DOHH2 (cell line): ENCODE results near the gene CCSER2.

ENCODE experiments used
- CTCF ChIP-seq: fragments of 200-600 bp; sonication (generic); IDR thresholded peaks from one replicate; pipeline ENCODE4 v1.5.1; 2014; ENCODE audit warnings: antibody characterized with exemption, mild to moderate bottlenecking, low read depth, low read length; ENCODE audit not compliant: poor library complexity, severe bottlenecking
- EZH2phosphoT487 ChIP-seq: fragments of 200-600 bp; sonication (generic); IDR thresholded peaks from 2 replicates; pipeline ENCODE4 v1.6.1; 2017; ENCODE audit warnings: borderline replicate concordance, mild to moderate bottlenecking, antibody characterized with exemption, low read length, moderate library complexity, mixed read lengths

- TF ChIP-seq CTCF (no peak), EZH2phosphoT487 (no peak)
Observed at GRCh38 chr10:84493361-84493760, 165.0 kb downstream of the CCSER2 start.
